GM12891 (cell line): Measurements from ENCODE around the gene VPS35L.

Experiments
- POLR2A ChIP-seq: IDR thresholded peaks from 2 replicates; pipeline ENCODE4 v1.6.1; 2011; ENCODE audit warnings: low read depth, low read length, control low read depth
- POLR2AphosphoS5 ChIP-seq: IDR thresholded peaks from 2 replicates; pipeline ENCODE4 v1.6.1; 2011; ENCODE audit warnings: low read depth, low read length, control low read depth
- TAF1 ChIP-seq: IDR thresholded peaks from 2 replicates; pipeline ENCODE4 v1.6.1; 2011; ENCODE audit warnings: low read depth, low read length, control low read depth

DNA sequence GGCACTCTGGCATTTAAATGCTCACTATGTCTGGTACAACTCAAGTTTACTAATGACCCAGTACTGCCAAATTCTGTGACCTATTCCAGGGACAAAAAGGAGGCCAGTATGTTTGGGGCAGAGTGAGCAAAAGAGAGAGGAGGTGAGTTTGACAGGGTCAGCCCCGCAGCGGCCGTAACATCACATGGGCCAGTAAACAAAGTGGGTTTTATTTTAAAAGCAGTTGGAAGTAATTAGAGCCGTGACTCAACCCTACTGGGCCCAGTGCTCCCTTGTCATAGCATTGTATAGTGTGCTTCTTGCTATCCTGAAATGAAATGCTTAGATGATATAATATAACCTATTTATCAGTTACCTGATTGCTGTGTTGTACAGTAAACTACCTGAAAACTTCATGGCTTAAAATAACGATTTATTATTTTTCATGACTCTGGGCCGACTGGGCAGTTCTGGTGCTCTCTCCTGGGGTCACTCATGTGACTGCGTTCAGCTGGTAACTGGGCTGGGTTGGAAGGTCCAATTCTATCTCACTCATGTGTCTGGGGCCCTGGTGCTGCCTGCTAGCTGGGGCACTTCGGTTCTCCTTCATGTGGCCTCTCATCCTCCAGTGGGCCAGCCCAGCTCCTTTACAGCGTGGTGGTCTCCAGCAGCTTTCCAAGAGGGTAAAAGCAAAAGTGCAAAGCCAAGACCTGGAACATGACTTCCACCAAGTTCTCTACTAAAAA, 189.9 kb downstream of the VPS35L start:
- TF ChIP-seq POLR2AphosphoS5 (no peak), POLR2A (no peak), TAF1 (no peak)
